Brain pericyte (primary cell): ENCODE measurements around the gene IFNL3.
"Not testable (repeated sequence)": the region's sequence is repeated elsewhere in the genome, so short reads cannot be mapped to it uniquely, and the experiment has no call there.

Experiments used
- DNase-seq: peaks from one replicate; pipeline ENCODE4 v3.0.0-alpha.2; 2012; ENCODE audit warnings: low read depth, low spot score

Gene IFNL3

DNA sequence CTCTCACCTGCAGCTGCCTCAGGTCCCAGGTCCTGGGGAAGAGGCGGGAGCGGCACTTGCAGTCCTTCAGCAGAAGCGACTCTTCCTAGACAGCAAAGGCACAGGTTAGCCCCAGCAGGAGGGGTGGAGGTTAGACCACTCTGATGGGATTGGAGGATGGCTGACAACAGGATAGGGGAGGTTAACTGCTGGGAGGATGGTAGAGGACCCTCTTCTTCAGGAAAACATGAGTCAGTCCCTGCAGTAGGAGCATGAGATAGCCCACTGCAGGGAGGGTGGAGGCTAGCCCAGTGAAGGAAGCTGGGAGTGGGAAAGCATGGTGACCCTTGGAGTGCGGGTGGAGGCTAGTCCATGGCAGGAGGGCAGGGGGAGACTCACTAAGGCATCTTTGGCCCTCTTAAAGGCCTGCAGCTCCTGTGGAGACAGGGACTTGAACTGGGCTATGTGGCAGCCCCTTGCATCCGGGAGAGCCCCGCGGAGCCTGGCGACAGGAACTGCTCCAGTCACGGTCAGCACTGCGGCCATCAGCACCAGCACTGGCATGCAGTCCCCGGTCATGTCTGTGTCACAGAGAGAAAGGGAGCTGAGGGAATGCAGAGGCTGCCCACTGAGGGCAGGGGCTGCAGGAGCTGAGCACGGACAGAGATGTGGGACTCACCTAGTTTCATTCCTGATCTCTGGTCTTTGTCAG, at the start of gene IFNL3:
TSS of gene IFNL3 (minus strand) at position 597 of the 691 bp plus-strand sequence. CDS start at position 558, 39 bp downstream.
- not testable (repeated sequence) for DNase-seq

DNA sequence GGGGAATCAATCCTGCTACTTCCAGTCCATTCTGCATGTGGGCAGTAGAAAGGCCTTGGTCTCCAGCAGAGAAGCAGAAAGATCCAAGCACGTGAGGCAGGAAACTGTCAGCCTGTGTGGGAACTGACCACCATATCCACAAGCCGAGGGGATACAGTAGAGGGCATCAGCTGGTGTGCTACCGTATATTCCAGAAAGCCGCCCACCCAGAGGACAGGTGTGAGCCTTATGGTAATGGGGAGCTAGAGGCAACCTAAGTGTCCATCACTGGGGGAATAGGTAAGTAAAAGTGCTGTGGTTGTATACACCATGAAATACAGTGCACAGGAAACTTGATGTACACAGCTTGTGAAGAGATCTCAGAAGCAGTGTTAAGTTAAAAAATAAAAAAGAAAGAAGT, 48.6 kb upstream of the IFNL3 start:
- no peak for DNase-seq

DNA sequence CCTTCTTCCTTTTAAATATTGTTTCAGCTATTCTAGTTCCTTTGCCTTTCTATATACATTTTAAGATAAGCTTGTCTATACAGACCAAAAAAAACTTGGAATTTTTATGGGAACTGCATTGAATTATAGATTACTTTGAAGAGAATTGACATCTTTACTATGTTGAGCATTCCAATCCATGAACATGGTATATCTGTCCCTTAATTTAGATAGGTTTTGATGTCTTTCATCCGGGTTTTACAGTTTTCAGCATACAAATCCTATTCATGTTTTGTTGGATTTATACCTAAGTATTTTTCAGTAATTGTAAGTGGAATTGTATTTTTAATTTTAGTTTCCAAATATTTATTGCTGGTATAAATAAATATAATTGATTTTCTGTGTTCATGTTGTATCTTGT, 39.2 kb upstream of the IFNL3 start:
- DNase-seq: no peak

DNA sequence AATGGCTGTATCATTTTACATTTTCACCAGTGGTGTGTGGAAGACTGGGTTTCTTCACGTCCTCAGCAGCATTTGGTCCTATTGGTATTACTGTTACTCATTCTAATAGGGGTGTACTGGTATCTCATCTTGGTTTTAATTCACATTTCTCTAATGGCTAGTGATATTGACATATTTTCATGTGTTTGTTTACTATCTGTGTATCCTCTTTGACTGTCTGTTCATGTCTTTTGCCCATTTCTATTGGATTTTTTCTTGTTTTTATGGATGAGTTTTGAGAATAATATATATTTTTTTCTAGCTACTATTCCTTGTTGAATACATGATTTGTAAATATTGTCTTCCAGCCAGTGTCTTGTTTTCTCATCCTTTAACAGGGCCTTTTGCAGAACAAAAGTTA, 37.2 kb upstream of the IFNL3 start:
- DNase-seq: no peak

DNA sequence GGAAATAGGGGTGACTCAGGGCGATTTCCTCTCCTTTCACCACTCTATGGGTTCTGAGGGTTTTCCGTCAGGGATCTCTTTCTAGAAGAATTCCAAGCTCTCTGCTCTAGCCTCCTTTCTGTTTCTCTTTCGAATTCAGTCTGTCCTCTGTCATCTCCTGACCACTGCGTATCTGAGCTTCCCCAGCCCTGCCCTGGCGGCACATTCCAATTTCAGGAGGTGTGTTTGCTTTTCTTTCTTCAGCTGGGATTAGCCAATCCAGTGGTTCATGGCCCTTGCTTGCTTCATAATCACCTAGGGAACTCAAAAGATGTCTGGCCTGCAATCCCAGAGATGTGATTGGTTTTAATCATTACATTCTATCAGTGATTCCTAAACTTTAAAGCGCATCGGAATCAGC, 32.8 kb upstream of the IFNL3 start:
- DNase-seq: no peak

DNA sequence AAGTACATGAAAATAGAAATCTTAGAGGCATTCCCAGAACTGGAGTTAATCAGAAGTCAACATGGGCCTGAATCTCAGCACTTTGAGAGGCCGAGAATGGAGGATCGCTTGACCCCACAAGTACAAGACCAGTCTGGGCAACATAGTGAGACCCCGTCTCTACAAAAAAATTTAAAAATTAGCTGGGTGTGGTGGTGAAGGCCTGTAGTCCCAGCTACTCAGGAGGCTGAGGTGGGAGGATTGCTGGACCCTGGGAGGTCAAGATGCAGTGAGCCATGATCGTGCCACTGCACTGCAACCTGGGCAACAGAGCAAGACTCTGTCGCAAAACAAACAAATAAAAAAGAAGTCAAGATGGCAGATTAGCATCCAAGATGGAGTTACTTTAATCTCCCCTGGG, 31.9 kb upstream of the IFNL3 start:
- no peak for DNase-seq

DNA sequence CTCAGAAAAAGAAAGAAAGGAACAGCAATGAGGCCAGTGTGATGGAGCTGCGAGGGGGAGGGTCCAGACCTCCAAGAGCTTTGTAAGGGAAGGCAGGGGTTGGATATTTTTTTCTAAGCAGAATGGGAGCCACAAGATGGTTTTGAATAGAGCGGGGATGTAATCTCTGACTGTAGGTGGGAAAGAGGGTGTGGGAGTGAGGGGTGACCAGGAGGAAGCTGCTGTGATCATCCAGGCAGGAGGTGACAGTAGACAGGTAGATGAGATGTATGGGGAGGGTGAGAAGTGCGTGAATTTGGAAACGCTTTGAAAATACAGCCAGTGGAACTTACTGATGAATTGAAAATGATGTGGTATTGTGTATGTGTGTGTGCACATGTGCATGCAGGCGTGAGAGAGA, 30.8 kb upstream of the IFNL3 start:
- DNase-seq: no peak

DNA sequence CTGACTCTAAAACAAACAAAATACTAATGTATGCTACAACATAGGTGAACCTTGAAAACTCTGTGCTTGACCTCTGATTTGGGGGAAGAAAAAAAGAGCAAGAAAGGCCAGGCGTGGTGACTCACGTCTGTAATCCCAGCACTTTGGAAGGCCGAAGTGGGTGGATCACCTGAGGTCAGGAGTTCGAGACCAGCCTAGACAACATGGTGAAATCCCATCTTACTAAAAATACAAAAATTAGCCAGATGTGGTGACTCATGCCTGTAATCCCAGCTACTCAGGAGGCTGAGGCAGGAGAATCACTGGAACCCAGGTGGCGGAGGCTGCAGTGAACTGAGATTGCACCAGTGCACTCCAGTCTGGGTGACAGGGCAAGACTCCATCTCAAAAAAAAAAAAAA, 29.1 kb upstream of the IFNL3 start:
- not testable (repeated sequence) for DNase-seq

DNA sequence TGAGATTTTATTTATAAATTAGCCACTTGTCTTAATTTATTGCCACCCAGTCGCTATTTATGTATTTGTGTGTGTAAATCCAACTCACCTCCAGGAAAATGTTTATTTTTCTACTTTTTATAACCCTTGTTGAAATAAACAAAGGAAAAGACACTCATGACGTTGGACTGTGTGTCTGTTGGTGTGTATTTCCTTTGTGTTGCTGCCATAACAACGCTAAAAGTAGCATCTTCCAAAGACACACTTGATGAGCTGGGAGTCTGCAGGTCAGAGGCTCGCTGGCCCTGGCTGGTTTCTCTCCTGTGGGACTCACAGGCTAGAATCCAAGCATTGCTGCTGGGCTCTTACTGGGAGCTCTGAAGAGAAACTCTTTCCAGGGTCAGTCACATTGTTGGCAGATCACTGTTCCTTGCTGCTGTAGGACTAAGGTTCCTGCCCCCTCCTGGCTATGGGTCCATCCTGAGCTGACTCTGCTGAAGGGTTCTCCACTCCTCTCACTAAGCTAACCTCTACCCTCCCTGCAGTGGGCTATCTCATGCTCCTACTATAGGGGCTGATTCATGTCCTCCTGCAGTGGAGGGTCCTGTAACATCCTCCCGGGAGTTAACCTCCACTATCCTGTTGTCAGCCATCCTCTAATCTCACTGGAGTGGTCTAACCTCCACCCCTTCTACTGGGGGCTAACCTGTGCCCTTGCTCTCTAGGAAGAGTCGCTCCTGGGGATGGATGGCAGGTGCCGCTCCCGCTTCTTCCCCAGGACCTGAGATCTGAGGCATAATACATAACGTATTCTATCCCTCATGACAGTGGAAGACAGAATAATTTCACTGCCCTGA, 25.4 kb upstream of the IFNL3 start:
- DNase-seq: no peak

DNA sequence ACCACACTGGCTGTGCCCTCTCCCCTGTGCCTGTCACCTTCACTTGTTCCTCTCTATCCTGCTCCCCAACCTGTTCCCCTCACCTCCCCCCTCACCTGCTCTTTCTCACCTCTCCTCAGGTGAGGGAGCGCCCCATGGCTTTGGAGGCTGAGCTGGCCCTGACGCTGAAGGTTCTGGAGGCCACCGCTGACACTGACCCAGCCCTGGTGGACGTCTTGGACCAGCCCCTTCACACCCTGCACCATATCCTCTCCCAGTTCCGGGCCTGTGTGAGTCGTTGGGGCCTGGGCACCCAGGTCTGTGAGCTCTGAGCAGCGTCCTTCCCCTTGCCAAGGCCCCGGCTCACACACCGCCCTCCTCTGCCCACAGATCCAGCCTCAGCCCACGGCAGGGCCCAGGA, 24.6 kb upstream of the IFNL3 start:
- DNase-seq: not testable (repeated sequence)

DNA sequence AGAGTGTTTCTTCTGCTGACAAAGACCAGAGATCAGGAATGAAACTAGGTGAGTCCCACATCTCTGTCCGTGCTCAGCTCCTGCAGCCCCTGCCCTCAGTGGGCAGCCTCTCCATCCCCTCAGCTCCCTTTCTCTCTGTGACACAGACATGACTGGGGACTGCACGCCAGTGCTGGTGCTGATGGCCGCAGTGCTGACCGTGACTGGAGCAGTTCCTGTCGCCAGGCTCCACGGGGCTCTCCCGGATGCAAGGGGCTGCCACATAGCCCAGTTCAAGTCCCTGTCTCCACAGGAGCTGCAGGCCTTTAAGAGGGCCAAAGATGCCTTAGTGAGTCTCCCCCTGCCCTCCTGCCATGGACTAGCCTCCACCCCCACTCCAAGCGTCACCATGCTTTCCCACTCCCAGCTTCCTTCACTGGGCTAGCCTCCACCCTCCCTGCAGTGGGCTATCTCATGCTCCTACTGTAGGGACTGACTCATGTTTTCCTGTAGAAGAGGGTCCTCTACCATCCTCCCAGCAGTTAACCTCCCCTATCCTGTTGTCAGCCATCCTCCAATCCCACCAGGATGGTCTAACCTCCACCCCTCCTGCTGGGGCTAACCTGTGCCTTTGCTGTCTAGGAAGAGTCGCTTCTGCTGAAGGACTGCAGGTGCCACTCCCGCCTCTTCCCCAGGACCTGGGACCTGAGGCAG, 23.9 kb upstream of the IFNL3 start:
- DNase-seq: not testable (repeated sequence)

DNA sequence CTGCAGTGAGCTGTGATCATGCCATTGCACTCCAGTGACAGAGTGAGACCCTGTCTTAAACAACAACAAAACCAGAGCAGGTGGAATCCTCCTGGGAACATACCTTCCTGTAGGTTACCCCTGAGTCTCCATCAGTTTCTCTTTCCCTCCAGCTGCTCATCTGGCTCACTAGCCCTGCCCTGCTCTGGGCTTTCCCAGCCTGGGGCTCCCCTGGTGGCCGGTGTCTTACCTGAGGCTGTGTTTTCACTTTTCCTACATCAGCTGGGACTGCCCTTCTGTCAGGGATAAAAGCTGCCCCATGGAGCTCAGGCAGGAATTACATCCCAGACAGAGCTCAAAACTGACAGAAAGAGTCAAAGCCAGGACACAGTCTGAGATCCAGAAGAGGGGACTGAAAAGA, 23.3 kb upstream of the IFNL3 start, which contains the start of gene IFNL2:
TSS of gene IFNL2 (plus strand) at position 312 of the 400 bp plus-strand sequence. CDS start 173 bp downstream, outside the sequence.
- DNase-seq: not testable (repeated sequence)

DNA sequence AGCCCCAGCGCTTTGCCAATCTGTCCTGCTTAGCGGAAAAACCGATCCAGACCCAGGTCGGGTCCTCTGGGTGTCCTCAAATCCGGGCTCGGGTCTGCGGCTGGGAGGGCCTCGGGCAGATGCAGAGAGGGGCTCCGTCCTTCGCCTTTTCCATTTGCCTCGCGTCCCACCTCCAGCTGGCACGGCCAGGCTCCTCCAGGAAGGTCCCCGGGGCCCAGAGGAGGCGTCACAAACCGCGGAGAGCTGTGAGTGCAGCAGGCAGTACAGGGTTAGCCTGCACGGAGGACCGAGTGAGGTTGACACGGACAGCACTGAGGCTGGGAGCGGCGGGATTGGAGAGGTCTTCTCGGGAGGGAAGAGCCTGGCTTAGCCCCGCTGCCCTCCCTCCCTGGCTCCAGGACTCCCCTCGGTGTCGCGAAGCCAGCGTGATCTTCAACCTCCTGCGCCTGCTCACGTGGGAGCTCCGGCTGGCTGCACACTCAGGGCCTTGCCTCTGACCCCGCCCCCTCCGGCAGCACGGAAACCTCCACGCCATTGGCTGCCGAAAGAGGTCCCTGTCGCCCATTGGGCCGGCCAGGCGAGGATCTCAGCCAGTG, 20.6 kb upstream of the IFNL3 start:
- no peak for DNase-seq

DNA sequence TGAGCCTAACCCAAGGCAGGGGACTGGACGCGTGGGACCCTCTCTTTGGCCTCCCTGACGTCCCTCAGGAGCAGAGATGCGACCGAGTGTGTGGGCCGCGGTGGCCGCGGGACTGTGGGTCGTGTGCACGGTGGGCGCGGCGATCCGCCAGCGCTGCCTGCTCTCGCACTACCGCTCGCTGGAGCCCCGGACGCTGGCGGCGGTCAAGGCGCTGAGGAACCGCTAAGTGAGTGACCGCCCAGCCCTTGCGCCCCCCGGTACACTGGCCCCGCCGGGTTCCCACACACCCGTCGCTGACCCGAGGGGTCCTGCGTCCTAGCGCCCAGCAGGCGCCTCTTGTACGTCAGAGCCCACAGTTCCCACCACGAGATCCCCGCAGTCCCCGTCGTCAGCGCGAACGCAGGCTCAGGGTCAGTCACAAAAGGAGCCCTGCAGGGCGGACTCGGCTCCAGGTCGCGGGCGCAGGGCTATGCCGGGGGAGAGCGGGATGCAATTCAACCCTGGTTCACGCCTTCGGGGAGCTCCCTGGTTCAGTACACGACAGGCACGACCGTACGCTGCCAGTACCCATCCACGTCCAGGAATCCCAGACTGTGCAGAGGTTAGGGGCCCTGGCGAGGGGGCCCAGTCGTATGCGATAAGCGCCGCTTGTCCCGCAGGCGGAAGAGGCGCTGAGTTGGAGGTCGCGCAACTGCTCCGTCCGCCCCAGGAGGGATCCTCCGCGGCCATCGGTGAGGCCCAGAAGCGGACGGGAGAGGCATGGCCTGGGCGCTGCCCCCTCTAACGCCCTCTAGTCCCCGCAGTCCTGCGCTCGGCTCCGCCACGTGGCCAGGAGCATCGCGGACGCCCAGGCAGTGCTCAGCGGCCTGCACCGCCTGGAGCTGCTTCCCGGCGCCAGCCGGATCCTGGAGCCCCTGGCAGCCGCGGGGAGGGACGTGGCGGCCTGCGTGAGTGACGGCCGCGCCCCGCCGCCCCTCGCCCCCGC, 19.8 kb upstream of the IFNL3 start:
- no peak for DNase-seq

DNA sequence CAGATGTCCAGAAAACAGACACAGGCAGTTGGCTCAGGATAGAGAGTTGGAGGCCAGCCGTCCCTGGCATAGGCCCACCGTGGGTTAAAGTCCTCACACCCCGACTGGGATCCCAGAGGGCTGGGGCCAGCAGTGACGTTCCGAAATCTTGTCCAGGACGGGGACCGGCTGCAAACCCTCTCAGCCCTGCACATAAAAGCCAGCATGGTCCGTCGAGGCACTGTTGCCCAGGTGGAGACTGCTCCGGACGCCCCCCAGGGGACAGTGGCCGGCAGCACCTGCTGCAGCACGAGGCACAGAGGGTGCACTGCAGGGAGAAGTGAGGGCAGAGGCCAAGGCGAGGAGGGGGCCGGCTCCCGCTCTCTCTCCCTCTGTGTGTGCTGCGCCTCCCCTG, 19.1 kb upstream of the IFNL3 start:
- DNase-seq: no peak

DNA sequence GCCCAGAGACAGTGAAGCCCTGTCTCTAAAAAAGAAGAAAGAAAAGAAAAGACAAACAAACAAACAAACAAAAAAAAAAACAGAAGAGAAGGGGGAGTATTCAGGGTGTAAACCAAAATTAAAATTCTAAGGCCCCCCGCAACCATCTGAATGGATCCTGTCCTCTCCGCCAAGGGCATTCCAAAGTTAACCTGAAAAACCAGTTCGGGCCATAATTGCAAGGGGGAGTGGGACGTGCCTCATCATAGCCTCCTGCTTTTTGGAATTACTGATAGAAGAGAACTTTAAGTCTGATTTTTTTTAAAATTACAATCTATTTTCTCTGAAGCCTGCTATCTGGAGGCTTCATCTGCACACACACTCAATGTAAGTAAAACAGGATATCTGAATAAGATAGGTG, 17.7 kb upstream of the IFNL3 start:
- DNase-seq: no peak

DNA sequence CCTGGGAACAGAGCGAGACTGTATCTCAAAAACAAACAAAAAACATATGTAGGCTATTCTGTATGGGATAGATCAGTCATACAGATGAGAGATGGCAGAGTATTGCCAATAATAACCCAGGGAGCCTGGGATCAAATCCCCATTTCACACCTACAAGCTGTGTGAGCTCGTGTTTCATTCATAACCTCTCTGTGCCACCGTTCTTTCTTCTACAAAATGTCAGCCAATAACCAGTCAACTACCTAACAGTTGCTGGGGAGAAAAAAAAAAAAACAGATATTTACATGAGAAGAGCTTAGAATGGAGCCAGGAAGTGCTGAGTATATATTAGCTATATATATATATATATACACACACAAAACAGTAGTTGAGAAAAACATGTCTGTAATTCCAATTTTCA, 16.9 kb upstream of the IFNL3 start:
- DNase-seq: no peak

DNA sequence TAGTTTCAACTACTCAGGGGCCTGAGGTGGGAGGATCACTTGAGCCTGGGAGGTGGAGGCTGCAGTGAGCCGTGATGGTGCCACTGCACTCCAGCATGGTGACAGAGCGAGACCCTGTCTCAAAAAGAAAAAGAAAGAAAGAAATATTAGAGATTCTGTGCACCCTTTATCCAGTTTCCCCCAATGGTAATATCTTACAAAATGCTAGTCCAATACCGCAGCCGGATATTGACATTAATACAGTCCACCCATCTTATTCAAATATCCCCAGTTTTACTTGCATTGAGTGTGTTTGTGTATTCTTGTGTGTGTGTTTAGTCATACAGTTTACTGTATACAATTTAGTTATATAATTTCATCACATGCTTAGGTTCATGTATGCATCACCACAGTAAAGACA, 12.4 kb upstream of the IFNL3 start:
- no peak for DNase-seq

DNA sequence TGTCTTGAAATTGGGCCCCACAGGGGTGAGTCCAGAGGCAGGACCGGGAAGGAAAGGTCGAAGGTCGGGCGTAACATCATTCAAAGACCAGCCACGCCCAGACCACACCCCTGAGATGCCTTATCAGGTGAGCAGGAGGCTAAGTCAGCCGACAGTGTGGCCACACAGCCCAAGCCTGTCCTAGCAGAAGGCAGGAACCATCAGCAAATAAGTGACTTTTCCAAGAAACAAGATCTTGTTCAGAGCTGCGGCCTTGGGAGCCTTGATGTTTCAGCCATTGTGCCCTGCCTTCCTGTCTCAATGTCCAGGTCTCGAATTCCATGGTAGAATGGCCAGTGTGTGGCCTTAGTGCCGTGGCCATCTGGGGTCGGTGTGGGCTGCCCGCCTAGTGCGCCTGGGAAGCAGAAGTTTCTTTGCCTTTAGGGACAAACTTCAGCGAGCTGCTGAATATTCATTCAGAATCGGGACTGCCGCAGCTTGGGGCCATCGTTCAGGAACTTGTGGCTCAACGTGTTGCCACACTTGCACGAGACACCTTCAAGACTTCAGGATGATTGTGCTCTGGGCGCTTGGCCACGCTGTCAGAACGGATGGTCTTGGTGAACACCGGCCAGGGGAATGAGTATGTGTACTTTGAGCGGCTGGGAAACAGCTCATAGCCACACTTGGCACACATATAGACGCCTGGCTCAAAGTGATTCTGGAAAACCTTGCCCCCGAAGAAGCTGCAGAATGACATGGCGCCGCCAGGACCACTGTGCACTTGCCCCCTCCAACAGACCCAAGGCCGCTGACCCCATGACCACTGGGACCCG, 9.9 kb upstream of the IFNL3 start:
- DNase-seq: no peak
